GM19035 (cell line): ENCODE data around the gene OR13J1.

Experiments used
- ATAC-seq: cut with Tn5 transposase; IDR thresholded peaks from one replicate; pipeline ENCODE4 v1.9.1; 2021; ENCODE audit not compliant: unreplicated experiment

The OR13J1 gene

GRCh38 chr9:35835216-35835632, 35.0 kb downstream of the OR13J1 start:
- ATAC-seq = no peak

DNA sequence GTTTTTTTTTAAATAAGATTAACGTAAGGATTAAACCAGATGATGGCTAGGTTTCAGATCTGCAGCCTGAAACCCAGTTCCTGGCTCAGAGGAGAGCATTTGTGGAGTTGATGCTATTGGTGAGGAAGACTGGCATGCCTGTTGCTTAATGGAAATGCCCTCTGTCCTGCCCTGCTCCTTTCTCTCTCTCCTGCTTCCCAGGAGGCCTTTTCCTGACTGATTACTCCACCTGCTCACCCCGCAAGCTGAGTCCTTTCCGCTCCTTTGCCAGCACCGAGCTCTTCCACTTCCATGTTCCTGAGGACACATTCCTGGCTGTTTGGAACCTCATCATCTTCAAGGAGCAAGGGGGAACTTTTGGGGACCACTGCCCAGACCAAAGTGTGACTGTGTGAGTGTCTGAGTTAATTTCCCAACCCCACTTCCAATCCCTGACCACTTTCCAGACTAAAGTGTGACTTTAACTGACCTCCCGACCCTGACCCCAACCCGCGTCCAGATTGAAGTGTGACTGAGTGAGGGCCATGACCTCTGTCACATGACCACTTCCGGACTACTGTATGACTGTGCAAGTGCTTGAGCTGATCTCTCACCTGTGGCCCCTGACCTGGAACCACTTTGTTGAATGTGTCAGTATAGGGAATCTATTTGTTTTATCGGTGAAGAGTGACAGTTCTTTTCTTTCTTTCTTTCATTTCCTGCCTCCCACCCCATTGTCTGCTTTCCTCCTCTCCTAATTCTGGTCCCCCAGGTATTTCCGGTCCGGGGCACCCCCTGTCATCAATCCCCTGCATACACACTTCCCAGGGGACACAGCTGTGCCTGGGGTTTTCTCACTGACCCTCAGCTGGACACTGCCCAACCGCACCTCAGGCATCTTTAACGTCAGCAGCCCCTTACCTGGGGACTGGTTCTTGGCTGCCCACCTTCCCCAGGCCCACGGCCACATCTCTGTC, 35.7 kb downstream of the OR13J1 start:
- ATAC-seq = no peak

- ATAC-seq = no peak
These were observed 37.4 kb downstream of the OR13J1 start for GRCh38 chr9:35832814-35833213.

- no peak for ATAC-seq
These were observed 39.2 kb downstream of the OR13J1 start for GRCh38 chr9:35831040-35831439.

- no peak for ATAC-seq
These were observed 40.5 kb downstream of the OR13J1 start for GRCh38 chr9:35829764-35830096.

DNA sequence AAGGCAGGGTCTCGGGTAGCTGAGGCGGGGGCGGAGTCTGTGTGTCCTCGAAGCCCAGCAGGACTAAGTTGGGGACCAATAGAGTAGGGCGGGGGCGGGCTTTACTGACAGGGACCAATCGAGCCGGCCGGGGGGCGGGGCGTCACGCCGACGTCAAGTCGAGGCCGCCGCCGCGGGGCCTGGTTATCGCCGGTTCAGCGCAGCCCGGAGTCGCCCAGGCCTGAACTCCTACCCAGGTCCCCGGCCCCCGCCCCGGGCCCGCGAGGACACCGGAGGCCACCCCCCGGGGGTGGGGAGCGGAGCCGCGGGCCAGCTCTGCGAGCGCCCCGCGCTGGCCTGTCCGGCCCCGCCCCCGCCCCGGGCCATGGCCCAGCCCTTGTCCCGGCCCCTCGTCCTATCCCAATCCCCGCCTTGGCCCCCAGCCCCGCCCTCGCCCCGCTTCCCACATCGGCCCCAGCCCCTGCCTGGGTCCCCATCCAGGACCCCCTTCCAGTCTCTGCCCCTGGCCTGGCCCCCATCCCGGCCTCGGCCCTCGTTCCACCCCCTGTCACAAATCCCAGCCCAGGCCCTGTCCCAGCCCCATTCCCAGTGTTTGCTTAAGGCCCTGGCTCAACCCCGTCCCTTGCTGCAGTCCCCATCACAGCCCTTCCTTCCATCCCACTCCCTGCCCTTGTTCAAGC, 41.0 kb downstream of the OR13J1 start, which contains the start of gene TMEM8B:
TMEM8B (plus strand) TSS at position 145 of the 680 bp plus-strand sequence; CDS start at position 365, 220 bp downstream.
- peak; percentile 71 for ATAC-seq

DNA sequence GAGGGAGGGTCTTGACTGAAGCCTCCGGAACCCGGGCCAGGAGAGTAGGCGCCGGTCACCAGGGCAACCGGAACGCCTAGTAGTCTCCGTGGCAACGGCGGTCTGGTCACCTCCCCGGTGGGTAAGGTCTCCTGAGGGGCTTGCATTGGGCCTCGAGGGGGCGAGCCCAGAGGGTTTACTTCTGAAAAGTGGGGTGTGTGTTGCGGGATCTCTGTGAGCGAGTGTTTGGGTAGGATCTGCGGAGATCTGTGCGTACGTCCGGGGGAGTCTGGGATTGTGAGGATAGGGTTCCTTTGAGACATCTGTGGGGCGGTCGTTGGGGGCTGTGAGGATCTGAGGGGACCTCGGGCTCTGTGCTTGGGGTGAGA, 41.5 kb downstream of the OR13J1 start, which contains the start of gene FAM221B:
FAM221B (minus strand) TSS at position 17 of the 368 bp plus-strand sequence. CDS start 2,571 bp downstream, outside the sequence.
- no peak for ATAC-seq

DNA sequence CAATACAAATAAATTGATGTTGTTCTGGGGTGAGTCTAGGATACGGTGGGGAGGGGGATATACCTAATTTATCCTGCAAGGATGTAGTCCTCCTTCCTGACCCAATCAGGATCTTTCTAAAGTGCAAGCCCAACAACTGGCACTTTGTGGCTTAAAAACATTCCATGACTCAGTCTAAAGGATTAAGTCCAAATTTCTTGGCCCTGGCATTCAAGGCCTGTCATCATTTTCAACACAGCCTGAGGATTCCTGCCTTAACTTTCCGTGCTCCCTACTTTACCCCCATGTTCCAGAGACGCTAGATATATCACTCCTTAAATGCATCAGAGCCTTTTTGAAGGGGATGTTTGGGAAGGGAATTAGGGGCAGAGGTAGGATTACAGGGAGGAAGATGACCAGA, 42.7 kb downstream of the OR13J1 start:
- no peak for ATAC-seq

DNA sequence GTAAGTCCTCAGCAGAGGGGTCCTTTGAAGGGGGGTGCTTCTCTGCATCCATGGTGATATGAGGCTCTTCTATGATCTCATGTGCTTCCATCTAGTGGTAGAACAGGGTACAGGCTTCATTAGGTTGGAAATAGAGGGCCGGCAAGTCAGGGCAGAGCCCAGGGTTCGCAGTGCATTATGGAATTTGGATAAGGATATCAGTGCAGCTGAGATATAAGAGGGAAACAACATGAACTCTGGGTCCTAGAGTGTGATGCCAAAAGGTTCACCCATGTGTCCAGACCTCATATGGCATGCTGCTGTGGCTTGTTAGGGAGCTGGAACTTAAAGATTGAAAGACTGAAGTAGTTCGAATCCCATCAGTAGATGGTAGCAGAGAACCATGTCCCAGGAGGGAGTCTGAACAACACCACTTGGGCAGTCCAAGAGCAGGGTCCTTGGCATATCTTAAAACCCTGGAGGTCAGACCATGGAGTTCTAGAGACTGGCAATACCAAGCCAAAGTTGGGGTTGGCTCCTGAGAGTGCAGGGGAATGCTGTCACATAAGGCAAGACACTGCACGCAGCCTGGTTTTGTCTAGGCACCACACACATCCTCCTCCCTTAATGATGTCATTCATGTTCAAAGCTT, 44.0 kb downstream of the OR13J1 start:
- ATAC-seq = no peak

DNA sequence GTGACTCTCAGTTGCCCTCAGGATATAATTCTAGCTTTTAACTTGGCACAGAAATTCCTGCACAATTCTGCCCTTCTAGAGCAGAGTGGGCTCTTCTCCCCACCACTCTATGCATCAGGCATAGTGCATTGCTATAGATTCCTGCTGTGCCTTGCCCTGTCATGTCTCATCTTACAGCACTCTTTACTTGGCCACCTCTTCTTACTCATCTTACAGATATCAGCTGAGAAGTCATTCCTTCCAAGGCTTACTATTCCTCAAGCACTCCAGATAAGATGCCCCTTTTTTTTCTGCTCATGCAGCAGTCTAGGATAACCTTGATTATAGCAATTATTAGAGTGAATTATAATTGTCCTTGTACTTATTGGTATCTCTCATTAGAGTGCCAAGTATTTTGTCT, 47.3 kb downstream of the OR13J1 start:
- no peak for ATAC-seq

DNA sequence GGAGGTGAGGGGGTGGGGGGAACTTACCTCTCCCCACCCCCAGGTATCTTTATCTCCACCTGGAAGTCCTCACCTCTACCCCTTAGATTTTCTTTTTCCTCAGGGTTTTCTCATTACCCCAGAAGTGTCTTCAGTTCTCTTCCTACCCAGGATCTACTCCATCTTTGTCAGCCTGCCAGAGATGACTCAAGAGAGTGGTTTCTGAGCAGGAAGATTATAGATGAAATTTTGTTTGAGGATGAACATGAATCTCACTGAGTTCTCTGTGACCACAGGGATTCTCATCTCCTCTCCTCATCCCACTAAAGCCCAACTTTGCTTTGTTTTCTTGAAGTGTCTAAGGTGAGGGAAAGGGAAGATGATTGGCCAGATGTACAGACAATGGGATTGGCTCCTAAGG, 50.1 kb downstream of the OR13J1 start:
- ATAC-seq = no peak
